ENCODE results near the gene KBTBD8.

DNA sequence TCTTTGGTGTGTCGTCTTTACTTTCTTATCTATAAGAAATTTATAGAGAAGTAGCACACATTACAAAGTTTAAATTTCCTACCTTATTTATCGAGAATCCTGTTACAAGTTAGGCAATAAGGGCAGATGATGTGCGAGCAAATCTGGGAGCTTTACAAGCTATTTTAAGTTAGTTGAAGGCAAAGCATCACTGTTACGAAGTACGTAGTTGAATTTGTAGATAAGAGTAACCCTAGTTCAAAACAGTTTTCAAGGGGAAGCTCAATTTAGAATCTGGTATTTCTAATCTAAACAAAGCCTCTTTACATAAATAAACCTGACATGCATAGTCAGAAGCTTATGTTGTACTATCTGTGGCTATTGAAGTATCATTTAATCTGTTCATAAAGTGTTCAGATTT is 8.4 kb downstream of the KBTBD8 start:
- TF ChIP-seq, protein P1, sequence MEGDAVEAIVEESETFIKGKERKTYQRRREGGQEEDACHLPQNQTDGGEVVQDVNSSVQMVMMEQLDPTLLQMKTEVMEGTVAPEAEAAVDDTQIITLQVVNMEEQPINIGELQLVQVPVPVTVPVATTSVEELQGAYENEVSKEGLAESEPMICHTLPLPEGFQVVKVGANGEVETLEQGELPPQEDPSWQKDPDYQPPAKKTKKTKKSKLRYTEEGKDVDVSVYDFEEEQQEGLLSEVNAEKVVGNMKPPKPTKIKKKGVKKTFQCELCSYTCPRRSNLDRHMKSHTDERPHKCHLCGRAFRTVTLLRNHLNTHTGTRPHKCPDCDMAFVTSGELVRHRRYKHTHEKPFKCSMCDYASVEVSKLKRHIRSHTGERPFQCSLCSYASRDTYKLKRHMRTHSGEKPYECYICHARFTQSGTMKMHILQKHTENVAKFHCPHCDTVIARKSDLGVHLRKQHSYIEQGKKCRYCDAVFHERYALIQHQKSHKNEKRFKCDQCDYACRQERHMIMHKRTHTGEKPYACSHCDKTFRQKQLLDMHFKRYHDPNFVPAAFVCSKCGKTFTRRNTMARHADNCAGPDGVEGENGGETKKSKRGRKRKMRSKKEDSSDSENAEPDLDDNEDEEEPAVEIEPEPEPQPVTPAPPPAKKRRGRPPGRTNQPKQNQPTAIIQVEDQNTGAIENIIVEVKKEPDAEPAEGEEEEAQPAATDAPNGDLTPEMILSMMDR (conservative IDR thresholded peaks at IDR 0.05; ENCODE audit: low read depth, low read length) = no peak
- no peak for TF ChIP-seq EZH2 (IDR thresholded peaks at IDR 0.05; ENCODE audit: low read length, unreplicated experiment)
- TF ChIP-seq EZH2phosphoT487 (IDR thresholded peaks at IDR 0.05; ENCODE audit: borderline replicate concordance, low read length) = no peak
